D721Med (cell line): ENCODE measurements around the gene NPAS3.

Experiments
- DNase-seq: peaks from one replicate; pipeline ENCODE4 v3.0.0; 2011; ENCODE audit warnings: low spot score; ENCODE audit not compliant: insufficient read length
- FAIRE-seq: peaks from 2 replicates; lab custom pipeline; 2011; peaks lifted over from hg19 to GRCh38; lab: Jason Lieb, UNC
- CTCF ChIP-seq: IDR thresholded peaks from 2 replicates; pipeline ENCODE4 v1.5.1; 2012; ENCODE audit warnings: mild to moderate bottlenecking, control low read depth; ENCODE audit not compliant: insufficient read depth; ENCODE audit errors: missing control alignments

NPAS3 gene

GRCh38 chr14:33406766-33407165 lies 468.1 kb downstream of the NPAS3 start:
- DNase-seq, result no peak

GRCh38 chr14:33408291-33408690 lies 469.6 kb downstream of the NPAS3 start:
- DNase-seq, result no peak
- no peak for FAIRE-seq
- TF ChIP-seq CTCF, result no peak

More at GRCh38 chr14:33406766-33407165, 468.1 kb downstream of the NPAS3 start:
- no peak for TF ChIP-seq CTCF
- FAIRE-seq, result no peak

DNA sequence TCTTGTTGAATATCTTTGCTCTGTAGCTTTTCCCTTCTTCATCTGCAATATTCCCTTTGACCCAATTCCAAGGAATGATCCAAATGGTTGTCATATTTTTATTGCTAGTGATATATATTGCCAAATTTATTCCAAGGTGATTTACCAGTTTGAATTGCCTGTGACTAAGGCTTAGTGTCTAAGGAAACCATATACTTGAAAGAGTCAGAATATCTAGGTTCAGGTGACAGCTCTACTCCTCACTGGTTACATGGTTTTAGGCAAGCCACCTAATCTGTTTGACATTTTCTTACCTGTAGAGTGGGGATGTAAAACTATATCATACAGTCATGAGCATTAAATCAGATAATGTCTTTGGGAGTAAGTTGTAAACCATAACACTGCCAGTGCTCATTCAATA lies 473.8 kb downstream of the NPAS3 start:
- no peak for DNase-seq
- no peak for FAIRE-seq
- TF ChIP-seq CTCF, result no peak

DNA sequence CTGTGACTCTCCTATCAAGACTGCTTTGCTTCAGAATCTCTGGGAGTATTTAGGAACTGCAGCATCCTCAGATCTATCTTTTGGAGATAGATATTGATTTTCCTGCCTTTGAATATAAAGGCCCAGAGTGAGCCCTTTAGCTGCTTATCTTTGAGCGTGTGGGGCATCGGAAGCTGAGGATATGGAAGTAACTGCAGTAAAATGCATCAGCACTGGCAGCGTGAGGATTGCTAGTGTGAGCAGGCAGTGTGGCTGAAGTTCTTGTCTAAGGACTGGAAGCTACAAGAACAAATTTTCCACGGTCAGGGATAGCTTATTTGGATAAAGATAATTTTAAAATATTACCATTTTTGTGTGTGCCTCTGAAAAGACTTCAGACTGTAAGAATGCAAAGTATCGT lies 474.7 kb downstream of the NPAS3 start:
- no peak for DNase-seq
- no peak for FAIRE-seq
- TF ChIP-seq CTCF, result no peak

DNA sequence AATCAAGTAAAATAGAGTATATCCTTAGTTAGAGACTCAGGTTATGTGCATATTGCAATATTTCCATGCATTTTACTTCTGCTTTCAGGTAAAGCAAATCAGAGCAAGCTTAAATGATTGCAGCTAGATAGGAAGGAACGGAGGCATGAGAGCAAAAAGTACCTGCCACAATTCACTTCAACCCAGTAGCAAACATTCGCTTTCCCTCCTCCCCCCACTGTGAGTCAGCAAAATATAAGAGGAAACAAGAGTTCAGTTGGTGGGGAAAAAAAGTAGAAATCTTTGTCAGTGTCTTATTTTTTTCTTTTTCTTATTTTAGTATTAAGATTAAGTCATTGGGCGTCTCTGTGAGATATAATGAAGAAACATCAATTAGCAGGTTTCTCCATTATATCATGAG lies 475.4 kb downstream of the NPAS3 start:
- no peak for TF ChIP-seq CTCF
- DNase-seq, result no peak
- no peak for FAIRE-seq

DNA sequence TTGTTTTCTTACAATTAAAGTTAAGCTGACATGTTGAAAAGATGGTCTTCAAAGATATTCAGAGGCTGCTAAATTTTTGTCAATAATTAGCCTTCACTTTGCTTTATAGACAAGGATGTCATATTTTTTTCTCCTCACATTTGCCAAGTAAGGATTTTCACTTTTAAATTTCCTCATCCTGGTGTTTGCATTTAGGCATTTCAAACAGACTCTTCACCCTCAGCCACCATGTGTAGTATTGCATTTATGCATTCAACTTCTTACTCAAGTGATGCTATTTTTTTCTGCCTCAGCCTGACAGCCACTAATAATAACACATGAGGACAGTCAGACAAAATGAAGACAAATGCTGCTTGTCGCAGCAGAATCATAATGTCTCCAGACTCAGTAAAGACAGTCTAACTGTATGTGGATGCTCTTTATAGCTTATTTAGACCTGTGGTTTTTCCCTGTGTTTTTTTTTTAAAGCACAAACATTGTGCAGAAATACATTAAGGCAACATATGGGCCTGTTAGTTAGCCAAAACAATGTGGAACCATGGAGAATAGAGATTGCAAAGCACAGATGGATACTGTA lies 481.5 kb downstream of the NPAS3 start:
- no peak for FAIRE-seq
- no peak for DNase-seq

More for the DNA sequence above, 481.5 kb downstream of the NPAS3 start:
- no peak for TF ChIP-seq CTCF
